SIG-M5 (cell line): ENCODE measurements around the gene CPTP.

Source experiments
- DNase-seq: peaks from one replicate; lab custom pipeline; 2025; lab: John Stamatoyannopoulos, UW

CPTP gene

DNA sequence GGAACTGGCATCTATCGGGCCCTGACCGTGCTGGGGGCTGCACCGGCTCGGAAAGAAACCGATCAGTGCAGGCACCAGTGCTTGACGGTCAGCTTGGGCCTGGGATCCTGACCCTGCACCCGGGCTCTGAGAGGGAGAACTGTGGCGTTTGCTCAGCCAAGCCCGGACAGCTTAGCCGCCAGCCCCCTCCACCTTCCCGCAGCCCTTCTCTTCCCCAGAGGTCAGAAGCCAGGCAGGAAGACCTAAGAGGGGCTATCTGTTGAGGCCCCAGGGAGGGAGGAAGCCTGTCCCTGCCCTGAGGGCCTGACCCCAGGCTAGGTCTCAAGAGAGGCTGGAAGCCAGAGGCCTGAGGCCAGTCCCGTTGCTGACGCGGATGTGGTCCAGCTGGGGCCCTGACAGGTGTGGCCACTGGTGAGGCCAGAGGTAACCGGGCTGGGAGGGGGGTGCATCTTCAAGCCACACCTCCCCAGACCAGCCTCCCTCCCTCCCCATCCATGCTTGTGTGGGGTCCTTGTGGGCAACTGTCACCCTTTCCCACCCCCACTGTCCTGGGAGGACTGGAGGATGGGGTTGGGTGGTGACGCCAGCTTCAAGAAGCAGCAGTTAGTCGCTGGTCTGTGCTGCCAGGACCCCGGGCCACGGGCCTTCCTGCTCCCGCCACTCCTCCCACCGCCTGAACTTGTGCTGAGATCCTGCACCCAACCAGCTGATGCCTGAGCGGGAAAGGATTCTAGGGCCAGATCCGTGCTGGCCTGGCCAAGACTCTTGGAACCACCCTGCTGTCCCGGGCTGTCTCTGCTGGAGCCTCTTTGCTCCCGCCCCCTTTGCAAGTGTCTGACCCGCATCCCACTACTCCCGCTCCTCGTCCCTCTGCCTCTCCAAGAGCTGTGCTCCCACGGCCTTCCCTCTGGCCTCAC is 27.2 kb downstream of the CPTP start:
- DNase-seq = no peak

DNA sequence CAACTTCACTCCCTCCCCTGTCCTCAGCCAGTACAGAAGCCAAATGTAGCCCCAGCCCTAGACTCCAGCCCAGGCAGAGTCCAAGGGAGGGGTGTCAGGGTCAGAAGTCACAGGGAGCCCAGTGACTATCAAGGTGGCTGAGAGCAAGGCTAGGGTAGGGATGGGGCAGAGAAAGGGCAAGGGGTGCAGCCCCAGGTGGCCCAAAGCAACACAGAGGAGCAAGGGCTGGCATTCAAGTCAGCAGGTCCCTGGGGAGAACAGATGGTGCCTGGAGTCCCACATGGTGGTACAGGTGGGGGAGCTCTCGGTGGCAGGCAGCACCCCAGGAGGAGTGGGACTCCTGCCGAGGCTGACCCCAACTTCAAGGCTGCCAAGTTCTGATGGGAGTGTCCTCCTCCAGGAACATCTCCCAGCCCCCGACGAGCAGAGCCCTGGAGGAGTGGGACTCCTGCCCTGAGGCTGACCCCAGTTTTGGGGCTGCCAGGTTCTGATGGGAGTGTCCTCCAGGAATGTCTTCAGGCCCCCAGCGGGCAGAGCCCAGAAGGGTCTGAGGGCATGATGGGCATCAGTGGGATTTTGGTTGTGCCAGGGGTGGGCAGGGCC is 28.3 kb downstream of the CPTP start:
- DNase-seq = no peak

DNA sequence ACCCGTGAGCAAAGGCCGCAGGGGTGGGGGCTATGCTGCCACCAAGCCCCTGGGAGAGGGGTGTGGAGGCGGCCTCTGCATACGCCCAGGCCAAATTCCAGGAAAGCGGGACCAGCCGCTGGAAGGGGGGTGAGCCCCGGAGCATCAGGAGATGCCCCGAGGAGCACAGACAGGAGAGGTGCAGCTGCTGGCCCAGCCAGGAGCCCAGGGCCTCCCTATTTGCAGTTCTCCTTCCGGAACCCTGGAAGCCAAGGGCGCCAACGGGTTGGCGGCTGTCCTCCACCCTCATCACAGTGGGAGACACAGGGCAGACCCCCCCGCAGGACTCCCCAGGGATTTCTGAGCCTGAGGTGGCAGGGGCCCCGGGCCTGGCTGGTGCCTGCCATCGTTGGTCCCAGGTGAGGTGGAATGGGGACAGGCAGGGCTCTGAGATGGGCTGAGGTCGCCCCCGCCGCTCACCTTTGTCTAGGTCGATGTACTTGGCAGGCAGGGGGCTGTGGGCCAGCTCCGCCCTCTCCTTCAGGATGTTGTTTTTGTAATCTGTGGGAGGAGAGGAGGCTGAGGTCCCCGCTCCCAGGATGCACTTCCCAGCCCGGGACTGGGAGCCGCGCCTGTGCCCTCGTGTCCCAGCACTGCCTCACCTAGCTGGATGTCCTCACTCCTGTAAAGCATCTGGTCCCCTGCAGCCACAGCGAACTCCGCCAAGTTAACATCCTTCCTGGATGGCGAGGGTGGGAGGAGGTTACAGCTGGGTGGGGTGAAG is 29.0 kb downstream of the CPTP start:
- DNase-seq = no peak

DNA sequence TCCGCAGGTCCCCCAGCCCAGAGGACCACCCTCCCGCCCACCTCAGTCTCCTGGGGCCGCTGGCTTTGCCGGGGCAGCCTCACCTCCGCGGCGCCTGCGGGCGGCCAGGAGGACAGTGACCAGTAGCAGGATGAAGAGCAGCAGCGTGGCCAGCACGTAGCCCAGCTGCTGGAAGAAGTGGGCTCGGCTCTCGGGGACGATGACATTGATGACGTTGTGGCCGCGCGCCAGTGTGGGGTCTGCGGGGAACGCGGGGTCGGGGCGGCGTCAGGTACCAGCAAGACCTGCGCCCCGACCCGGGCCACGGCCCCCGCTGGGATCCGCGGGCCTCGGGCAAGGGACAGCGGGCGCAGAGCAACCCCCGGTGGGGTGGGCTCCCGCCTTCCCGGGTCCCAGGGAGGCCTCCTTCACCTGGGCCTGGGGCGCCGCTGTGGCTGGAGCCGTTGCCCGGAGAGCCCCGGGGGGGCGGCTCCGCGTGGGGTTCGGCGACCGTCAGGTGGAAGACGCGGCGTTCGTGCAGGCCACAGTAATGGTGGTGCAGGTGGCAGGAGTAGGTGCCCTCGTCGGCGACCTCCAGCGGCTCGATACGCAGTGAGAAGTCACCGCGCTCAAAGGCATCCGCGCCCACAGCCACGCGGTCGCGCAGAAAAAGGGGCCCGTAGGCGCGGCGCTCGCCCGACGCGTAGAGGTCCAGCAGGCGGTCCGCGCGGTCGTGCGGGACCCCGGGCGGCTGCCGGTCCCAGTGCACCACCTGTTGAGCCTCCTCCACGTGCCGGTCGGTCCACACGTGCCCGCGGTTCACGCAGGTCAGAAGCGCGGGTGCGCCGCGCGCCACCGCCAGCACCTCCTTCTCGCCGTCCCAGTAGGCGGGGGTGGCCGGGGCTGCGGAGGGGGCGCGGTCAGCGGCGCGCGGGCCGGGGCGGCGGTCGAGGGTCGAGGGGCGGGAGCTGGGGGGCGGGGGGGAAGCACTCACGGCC is 30.0 kb downstream of the CPTP start:
- DNase-seq = no peak

DNA sequence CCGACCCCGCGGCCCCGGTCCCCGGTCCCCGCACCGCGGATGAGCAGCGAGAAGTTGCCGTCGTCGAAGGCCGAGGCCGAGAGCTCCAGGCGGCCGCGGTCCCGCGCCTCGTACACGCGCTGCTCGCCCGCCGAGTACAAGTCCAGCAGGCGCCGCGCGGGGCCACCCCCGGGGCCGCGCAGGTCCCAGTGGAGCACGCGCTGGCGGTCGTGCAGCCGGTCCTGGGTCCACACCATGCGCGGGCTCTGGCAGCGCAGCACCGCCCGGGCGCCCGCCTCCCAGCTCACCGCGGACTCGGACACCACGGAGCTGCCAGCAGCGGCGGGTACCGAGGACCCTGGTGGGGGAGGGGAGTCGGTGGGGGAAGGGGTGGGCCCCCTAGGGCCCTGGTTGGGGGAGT is 30.8 kb downstream of the CPTP start:
- DNase-seq = no peak

DNA sequence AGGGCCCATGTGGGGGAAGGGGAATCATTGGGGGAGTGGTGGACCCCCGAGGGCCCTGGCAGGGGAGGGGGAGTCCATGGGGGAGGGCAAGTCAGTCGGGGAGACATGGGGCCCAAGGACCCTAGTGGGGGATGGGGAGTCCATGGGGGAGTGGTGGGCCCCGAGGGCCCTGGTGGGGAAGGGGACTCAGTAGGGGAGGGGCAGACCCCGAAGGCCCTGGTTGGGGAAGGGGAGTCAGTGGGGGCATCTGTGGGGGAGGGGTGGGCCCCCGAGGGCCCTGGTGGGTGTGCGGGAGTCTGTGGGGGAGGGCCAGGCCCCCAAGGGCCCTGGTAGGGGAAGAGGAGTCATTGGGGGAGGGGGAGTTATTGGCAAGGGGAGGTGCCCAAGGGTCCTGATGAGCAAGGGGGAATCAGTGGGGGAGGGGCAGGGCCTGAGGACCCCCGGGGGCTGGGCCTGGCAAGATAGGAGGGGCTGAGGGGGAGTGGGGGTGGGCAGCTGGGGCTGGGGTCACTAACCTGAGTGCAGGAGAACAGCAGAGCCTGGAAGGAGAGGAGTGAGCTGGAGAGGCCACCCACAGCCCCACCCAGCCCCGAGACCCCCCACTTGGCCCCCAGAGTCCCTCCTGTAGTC is 31.7 kb downstream of the CPTP start:
- no peak for DNase-seq

DNA sequence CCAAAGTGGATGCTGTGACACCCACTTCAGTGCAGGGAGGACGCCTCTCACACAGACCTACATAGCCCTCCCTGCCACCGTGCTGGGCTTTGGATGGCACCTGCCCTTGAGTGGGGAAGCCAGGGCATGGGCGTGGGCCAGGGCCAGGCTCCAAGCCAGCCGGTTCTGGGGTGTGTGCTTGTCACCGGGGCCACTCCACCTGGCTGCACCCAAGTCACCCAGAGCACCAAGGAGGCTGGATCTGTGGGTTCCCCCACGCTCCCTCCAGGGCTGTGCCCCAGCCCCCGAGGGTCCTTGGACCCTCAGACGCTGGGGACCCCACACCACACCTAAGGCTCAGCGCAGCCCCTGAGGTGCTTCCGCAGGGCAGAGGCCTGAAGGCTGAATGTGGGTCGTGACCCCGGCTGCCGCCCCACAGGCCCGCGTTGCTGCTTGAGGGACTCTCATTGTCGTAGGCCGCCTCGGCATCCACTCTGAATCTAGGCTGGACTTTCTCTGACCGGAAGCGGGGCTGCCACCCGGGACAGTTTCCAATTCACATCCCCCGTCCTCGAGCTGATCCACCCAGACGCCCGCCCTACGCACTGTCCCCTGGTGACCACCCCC is 32.3 kb downstream of the CPTP start:
- no peak for DNase-seq

DNA sequence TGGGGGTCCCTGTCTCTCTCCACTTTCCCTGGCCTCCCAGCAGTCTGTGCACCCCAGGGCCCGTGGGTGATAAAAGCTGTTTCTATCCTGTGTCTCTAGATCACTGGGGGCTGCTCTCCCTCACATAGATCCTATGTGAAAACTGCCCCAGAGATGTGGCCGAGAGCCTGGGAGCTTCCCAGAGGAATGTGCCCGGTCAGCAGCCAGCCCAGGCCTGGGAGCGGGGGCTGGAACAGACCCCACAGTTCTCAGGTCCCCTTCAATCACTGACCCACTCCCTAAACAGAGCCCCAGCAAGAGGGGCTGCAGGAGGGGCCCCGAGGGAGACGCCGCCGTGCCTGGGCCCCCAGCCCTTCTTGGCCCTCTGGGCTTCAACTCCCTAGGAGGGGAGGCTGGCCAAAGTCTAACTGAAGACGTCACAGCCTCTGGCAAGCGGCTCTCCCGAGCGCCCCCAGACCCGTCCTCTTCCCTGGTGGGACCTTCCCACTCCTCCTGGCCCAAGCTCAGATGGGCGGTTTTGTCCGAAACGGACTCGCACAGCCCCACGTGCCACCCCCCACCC is 33.4 kb downstream of the CPTP start:
- DNase-seq = no peak

DNA sequence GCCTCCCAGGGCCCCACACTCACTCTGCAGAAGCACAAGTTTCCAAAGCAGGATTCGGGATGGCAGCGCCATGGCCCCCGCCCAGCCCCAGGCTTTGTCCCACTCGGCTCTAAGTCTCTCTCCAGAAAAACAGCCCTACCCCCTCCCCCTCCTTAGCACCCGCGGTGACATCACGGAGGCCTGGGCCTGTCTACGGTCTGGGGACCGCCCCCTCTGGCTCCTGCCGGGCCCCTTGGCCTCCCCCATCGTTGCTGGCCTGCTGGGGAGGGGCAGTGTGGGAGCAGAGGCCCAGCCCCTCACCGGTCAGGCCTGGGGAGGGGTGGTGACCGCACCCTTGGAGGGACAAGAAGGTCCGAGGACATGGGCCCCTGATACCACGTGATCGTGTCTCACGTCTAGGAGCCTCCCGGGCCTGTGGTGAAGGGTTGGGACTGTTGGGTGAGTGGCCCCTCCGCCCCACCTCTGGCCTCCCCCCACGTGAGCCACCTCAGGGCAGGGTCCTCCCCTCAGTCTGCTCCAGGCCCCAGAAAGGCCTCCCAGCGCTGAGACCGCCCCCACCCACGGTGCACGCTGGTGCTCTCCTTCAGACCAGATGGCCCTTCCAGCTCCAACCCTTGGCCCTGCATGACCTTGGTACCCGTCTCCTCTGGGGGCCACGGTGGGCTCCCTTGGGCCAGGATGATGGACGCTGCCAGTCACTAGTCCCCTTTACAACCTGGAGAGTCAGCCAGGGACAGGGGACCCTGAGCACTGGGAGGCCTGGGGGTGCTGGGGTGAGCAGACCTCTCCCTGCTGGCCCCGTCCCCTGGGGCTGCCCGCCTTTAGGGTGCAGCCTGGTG is 34.0 kb downstream of the CPTP start, which contains the start of gene MXRA8:
Gene MXRA8, minus strand, starts transcription at position 123 of the 839 bp plus-strand sequence. Its CDS starts 51 bp downstream, at position 72.
- DNase-seq = no peak

DNA sequence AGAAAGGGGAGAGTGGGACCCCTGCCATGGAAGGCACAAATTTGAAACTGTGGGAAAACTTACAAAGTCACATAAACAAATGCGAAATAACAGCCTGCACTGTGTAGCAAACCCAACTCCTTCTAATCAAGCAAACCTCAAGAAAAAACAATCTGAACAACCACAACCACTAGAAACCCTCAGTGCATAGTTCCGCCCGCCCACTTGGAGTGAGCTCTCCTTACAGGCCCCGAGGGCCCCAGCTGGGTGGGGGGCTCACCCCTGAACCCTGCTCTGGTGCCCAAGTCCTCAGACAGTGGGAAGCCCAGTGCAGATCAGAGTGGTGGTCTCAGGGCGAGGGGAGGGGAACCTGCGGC is 34.7 kb downstream of the CPTP start:
- no peak for DNase-seq

DNA sequence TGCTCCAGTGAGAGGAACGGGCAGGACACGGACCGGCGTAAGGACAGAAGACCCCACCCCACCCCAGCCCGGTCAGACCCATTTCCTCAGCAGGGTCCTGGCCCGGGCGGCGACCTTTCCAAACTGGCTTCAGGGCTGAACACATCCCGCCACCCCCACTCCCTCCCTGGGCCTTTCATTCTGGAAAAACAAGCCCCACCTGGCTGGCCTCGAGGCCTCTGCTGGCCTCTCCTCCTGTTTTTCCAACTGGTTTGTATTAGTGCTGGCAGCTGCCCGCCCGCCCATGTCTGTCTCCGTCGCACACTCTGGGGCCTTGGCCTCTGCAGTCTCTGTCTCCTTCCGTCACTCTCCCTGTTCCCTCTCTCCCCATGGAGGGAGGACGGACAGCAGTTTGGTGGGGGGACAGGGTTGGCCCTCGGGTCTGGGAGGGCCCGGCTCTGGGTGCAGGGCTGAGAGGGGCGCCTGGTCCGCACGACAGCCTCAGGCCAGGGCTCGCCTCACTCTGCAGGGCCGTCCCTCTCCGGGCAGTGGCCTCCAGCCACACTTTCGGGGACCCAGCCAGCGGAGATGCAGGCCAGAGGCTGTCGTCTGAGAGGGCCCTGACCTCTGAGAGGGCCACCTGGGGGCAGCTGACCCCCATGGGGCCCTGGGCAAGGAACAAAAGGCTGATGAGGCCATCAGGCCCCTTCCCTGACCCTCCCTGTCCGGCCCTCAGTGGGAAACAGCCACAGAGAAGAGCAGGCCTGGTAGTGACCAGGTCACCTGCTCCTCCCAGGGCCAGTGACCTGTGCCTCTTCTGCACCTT is 35.3 kb downstream of the CPTP start:
- DNase-seq = no peak

DNA sequence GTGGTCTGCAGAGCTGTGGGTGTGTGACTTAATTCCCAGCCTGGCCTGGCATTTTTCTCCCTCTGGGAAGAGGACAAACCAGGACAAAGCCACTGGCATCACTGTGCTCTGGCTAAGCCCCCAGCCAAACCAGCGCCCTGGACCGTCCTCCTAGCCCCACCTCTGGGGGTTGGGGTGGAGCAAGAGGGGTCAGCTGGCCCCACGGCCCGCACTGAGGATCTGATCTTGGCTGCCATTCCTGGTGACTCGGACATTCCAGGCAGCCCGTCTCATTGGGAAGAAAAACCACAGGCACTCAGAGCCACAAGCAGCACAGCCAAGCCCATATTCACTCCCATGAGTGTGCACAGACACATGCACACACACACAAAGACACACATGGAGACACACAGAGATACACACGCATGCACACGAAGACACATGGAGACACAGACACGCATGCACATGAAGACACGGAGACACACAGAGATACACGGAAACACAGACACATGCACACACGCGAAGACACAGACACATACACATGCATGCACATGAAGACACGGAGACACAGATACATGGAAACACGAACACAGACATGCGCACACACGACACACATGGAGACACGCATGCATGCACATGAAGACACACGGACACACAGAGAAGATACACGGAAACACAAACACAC is 36.0 kb downstream of the CPTP start:
- no peak for DNase-seq

DNA sequence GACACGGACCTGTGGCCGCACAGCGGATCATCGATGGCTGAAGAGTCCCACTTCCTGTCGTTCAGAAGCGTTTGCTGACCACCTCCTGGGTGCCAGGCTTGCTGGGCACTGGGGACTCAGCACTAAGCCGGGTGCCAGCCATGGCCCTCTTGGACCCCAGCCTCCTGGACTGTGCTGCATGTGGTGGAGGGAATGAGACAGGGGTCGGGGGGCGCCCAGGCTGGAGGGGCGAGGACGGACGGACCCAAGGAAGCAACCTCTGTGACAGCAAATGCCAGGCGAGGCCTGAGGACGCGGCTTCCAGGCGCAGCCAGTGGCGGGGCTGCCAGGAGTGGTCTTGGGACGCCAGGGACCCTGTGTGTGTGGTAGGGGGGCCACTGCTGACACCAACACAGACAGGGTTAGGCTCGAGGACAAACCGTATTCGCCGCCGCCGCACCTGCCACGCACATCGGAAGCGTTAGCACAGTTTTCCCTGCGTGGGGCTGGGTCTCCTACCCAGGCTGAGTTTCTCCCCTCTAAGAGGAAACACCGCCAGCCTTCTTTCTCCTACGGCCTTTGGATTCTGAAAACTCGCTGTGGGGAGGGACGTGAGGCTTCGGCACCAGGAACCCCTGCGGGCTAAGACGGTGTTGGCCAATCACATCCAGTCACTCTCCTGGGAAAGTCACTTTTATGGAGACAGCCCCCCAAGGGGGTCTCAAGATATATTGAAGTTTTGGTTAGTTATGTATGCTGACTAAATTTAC is 36.8 kb downstream of the CPTP start:
- DNase-seq = no peak

DNA sequence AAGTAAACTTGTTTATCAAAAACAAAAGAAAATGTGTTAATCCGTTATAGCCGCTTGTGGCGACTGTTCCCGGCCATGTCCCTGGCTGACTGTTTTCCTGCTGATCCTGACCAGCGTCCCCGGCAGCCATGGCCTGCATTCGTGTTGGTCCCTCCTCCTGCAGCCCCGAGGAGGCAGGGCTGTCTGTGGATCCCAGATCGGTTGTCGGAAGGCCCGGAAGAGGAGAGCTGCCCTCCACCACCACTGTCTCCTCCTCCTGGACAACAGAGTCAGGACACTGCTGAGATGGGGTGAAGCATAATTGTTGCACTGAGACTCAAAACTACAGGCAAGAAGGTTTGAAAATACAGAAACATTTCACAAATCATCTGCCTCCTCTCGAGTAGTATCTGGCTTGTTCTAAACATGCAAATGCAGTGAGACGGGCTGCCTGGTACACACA is 37.4 kb downstream of the CPTP start:
- DNase-seq = no peak

DNA sequence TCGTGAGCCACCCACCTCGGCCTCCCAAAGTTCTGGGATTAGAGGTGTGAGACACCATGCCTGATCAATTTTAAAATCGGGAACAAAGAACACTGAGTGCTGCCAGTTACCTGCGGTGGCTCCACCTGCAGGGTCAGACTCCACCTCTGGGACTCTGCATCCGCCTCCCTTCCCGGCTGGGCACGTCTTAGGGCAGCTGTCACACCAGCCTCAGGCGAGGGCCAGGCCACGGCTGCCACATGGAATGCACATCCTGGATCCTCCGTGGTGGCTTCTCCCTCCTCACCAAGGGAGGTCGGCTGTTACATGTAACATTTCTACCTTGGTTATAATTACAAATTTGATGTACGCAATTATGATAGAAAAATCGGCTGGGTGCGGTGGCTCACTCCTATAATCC is 39.7 kb downstream of the CPTP start:
- no peak for DNase-seq

DNA sequence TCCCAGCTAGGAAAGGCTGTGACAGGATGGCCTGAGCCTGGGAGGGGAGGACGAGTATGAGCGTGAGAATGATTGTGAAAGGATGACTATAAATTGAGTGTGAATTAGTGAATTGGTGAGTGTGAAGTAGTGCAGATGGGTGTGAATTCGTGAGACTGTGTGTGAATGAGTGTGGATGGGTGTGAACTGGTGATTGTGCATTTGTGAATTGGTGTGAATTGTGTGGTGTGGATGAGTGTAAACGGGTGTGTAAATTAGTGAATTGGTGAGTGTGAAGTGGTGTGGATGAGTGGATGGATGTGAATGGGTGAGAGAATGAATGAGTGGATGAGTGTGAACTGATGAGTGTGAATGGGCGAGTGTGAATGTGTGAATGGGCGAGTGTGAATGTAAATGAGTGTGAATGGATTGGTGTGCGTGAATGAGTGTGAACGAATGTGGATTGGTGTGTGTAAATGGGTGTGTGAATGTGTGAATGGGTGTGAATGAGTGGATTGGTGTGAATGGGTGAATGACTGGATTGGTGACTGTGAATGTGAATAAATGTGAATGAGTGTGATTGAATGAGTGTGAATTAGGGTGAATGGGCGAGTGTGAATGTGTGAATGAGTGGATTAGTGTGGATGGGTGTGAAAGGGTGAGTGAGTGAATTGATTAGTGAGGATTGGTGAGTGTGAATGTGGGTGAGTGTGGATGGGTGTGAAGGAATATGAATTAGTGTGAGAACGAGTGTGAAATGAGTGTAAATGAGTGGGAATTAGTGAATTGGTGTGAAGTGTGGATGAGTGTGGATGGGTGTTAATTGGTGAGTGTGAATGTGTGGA is 41.5 kb downstream of the CPTP start:
- DNase-seq = no peak
